PC-9 (cell line): ENCODE data around the gene IDH2. TPM values are rescaled to one million over a fixed set of nuclear protein-coding genes. Genes with fewer than 3 reads are reported as not detected.

Source experiments
- BruUV-seq: library from RNA; stranded (reverse); fragments of 400-500 nt; replicated peaks from 2 replicates; lab custom pipeline; 2021; lab: Mats Ljungman, UMichigan
- CTCF ChIA-PET: fragments of 300-600 bp; sonication (Branson Sonifier 250); formaldehyde crosslinking; loops from one replicate; lab custom pipeline; 2022; ENCODE audit warnings: antibody characterized with exemption; lab: Charles Lee
- POLR2A ChIA-PET: fragments of 300-600 bp; sonication (Branson Sonifier 250); formaldehyde crosslinking; loops from one replicate; lab custom pipeline; 2022; ENCODE audit warnings: antibody characterized with exemption; ENCODE audit not compliant: unreplicated experiment; lab: Charles Lee
- DNase-seq, 2 experiments: peaks; one replicate each; pipeline versions ENCODE4 v3.0.0 to v3.0.0-alpha.2; 2015 to 2022; ENCODE audit warnings: mixed read lengths in 1 of 2
- H2AFZ ChIP-seq: fragments of 200-600 bp; sonication (generic); 2 replicates; pipeline ENCODE4 v1.8.1; 2017; ENCODE audit warnings: antibody characterized with exemption
- H3F3A ChIP-seq: fragments of 200-600 bp; sonication (generic); 2 replicates; pipeline ENCODE4 v1.8.1; 2017; ENCODE audit warnings: antibody characterized with exemption, mild to moderate bottlenecking, low read depth; ENCODE audit not compliant: insufficient read depth
- H3K27ac ChIP-seq: fragments of 200-600 bp; sonication (generic); 2 replicates; pipeline ENCODE4 v1.6.1; 2016; ENCODE audit warnings: mixed run types
- H3K27me3 ChIP-seq: fragments of 200-600 bp; sonication (generic); 2 replicates; pipeline ENCODE4 v1.6.1; 2016; ENCODE audit warnings: low read depth, mixed run types; ENCODE audit not compliant: insufficient read depth
- H3K36me3 ChIP-seq: fragments of 200-600 bp; sonication (generic); 2 replicates; pipeline ENCODE4 v1.6.1; 2016; ENCODE audit warnings: low read depth, mixed run types
- H3K4me1 ChIP-seq: fragments of 200-600 bp; sonication (generic); replicated peaks from 2 replicates; pipeline ENCODE4 v1.6.1; 2016; ENCODE audit warnings: mixed run types; ENCODE audit not compliant: insufficient read depth
- H3K4me2 ChIP-seq: fragments of 200-600 bp; sonication (generic); 2 replicates; pipeline ENCODE4 v1.6.1; 2017; ENCODE audit warnings: mixed run types
- H3K4me3 ChIP-seq: fragments of 200-600 bp; sonication (generic); 2 replicates; pipeline ENCODE4 v1.6.1; 2016; ENCODE audit warnings: mixed run types
- H3K79me2 ChIP-seq: fragments of 200-600 bp; sonication (generic); 2 replicates; pipeline ENCODE4 v1.6.1; 2017; ENCODE audit warnings: low read depth, mixed run types
- H3K9me2 ChIP-seq: fragments of 200-600 bp; sonication (generic); 2 replicates; pipeline ENCODE4 v1.8.1; 2017; ENCODE audit warnings: mild to moderate bottlenecking; ENCODE audit not compliant: insufficient read depth
- H3K9me3 ChIP-seq: fragments of 200-600 bp; sonication (generic); 2 replicates; pipeline ENCODE4 v1.8.1; 2016; ENCODE audit warnings: low read depth; ENCODE audit not compliant: insufficient read depth
- H4K20me1 ChIP-seq: fragments of 200-600 bp; sonication (generic); 2 replicates; pipeline ENCODE4 v1.8.1; 2017; ENCODE audit not compliant: insufficient read depth
- EZH2 ChIP-seq: fragments of 200-600 bp; sonication (generic); IDR thresholded peaks from 2 replicates; pipeline ENCODE4 v1.8.0; 2017; ENCODE audit warnings: antibody characterized with exemption, low read depth
- intact Hi-C: fragments of 100-400 bp; cut with micrococcal nuclease; formaldehyde crosslinking; loops from one replicate; pipeline ENCODE4 v1.10.0; 2022; ENCODE audit not compliant: unreplicated experiment
- total RNA-seq: library from RNA; stranded (reverse); gene quantifications from 2 replicates; pipeline ENCODE4 v1.2.3, GENCODE V29; 2021
- TF ChIP-seq, protein P1 (sequence below): fragments of 200-600 bp; sonication (generic); conservative IDR thresholded peaks from 2 replicates; pipeline ENCODE4 v1.6.1; 2017; ENCODE audit warnings: mixed run types, antibody characterized with exemption, mild to moderate bottlenecking, moderate library complexity

IDH2 gene
- total RNA-seq, 1 experiment from 2014 or later, result 96.7 TPM

GRCh38 chr15:90106522-90107117 lies 4.4 kb upstream of the IDH2 start:
- Histone ChIP-seq H3K4me1 (peaks cover 45% of the 10 kb centered on the region), H2AFZ (peak overlapping the region; percentile 61; the same call in 1 of the 2 replicates), H3F3A (peaks cover 18% of the 10 kb centered on the region), H3K36me3 (no peaks in the 10 kb centered on the region), H3K4me2 (peak overlapping the region; percentile 57), H3K27ac (0 out of 2 replicates have a peak overlapping the region, but pooled peaks have one; percentile 5), H3K9me2 (no peaks in the 10 kb centered on the region), H3K4me3 (no peak overlapping the region), H4K20me1 (no peaks in the 10 kb centered on the region), H3K9me3 (no peaks in the 10 kb centered on the region), H3K27me3 (no peaks in the 10 kb centered on the region), H3K79me2 (peaks cover 2% of the 10 kb centered on the region; the same call in 1 of the 2 replicates)
- no peak for TF ChIP-seq EZH2
- TF ChIP-seq, protein P1, sequence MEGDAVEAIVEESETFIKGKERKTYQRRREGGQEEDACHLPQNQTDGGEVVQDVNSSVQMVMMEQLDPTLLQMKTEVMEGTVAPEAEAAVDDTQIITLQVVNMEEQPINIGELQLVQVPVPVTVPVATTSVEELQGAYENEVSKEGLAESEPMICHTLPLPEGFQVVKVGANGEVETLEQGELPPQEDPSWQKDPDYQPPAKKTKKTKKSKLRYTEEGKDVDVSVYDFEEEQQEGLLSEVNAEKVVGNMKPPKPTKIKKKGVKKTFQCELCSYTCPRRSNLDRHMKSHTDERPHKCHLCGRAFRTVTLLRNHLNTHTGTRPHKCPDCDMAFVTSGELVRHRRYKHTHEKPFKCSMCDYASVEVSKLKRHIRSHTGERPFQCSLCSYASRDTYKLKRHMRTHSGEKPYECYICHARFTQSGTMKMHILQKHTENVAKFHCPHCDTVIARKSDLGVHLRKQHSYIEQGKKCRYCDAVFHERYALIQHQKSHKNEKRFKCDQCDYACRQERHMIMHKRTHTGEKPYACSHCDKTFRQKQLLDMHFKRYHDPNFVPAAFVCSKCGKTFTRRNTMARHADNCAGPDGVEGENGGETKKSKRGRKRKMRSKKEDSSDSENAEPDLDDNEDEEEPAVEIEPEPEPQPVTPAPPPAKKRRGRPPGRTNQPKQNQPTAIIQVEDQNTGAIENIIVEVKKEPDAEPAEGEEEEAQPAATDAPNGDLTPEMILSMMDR, result no peak
- POLR2A ChIA-PET, result interaction anchor here (0.6 kb wide), 3 partner anchors 11 to 228 kb away, joined by 8 to 23 read pairs (median 17); no protein-coding TSS in a partner anchor
- BruUV-seq, result no TSS peak
- peak; percentile 61 to 64 for DNase-seq
- intact Hi-C loops, result no loop called here
- CTCF ChIA-PET, result interaction anchor here (0.5 to 0.8 kb wide), 2 partner anchors 37 to 108 kb away, joined by 5 to 6 read pairs; no protein-coding TSS in a partner anchor

- H3K27ac ChIP-seq, result no peak overlapping the region
- peaks cover 19% of the 10 kb centered on the region for H3F3A ChIP-seq
- no peaks in the 10 kb centered on the region for H3K9me2 ChIP-seq
- H3K4me3 ChIP-seq, result no peak overlapping the region
- H3K36me3 ChIP-seq, result no peaks in the 10 kb centered on the region
- CTCF ChIA-PET, result no interaction called here
- no peak for DNase-seq
- BruUV-seq, result no TSS peak
- no peaks in the 10 kb centered on the region for H3K9me3 ChIP-seq
- no peaks in the 10 kb centered on the region for H4K20me1 ChIP-seq
- intact Hi-C loops, result no loop called here
- H3K4me2 ChIP-seq, result peak overlapping the region; percentile 84
- POLR2A ChIA-PET, result no interaction called here
- no peaks in the 10 kb centered on the region for H3K27me3 ChIP-seq
- peaks cover 13% of the 10 kb centered on the region for H3K79me2 ChIP-seq
- peaks cover 56% of the 10 kb centered on the region for H3K4me1 ChIP-seq
- no peak for TF ChIP-seq EZH2
- TF ChIP-seq, protein P1, result no peak
- no peak overlapping the region for H2AFZ ChIP-seq
Observed at GRCh38 chr15:90105521-90105920, 3.3 kb upstream of the IDH2 start.

- no peaks in the 10 kb centered on the region for H3K36me3 ChIP-seq
- H3K27ac ChIP-seq, result no peak overlapping the region
- peaks cover 29% of the 10 kb centered on the region for H3F3A ChIP-seq
- peaks cover 16% of the 10 kb centered on the region for H3K79me2 ChIP-seq
- H3K9me3 ChIP-seq, result no peaks in the 10 kb centered on the region
- H3K9me2 ChIP-seq, result no peaks in the 10 kb centered on the region
- peaks cover 66% of the 10 kb centered on the region for H3K4me1 ChIP-seq
- H3K27me3 ChIP-seq, result no peaks in the 10 kb centered on the region
- DNase-seq, result peak; percentile 56 to 80
- H3K4me2 ChIP-seq, result peak overlapping the region; percentile 84
- intact Hi-C loops, result loop anchor here (5.0 kb wide), 3 partner anchors 38 to 828 kb away; partner anchors contain the start of gene HDDC3
- TF ChIP-seq, protein P1, result no peak
- no peak for TF ChIP-seq EZH2
- H4K20me1 ChIP-seq, result no peaks in the 10 kb centered on the region
- POLR2A ChIA-PET, result interaction anchor here (0.7 kb wide), 1 partner anchor 130 kb away, joined by 3 read pairs; the partner anchor contains the start of gene GDPGP1
- H2AFZ ChIP-seq, result no peak overlapping the region
- CTCF ChIA-PET, result no interaction called here
- no peak overlapping the region for H3K4me3 ChIP-seq
- no TSS peak for BruUV-seq
Observed at GRCh38 chr15:90104551-90104950, 2.3 kb upstream of the IDH2 start.
